ENCODE results near the gene RIN1.
"Not testable (repeated sequence)": the region's sequence is repeated elsewhere in the genome, so short reads cannot be mapped to it uniquely, and the experiment has no call there.

The RIN1 gene

GRCh38 chr11:66336234-66337102 is at the start of gene RIN1:
Gene RIN1, minus strand, starts transcription at chr11:66336434. Its CDS starts 32 bp downstream, at chr11:66336402.
- peak; percentile 70 for DNase-seq

GRCh38 chr11:66384316-66384715 is 48.1 kb upstream of the RIN1 start:
- not testable (repeated sequence) for DNase-seq

- not testable (repeated sequence) for DNase-seq
Measured at GRCh38 chr11:66380264-66380663, 44.0 kb upstream of the RIN1 start.

- not testable (repeated sequence) for DNase-seq
Measured at GRCh38 chr11:66373690-66374287, 37.6 kb upstream of the RIN1 start.

DNA sequence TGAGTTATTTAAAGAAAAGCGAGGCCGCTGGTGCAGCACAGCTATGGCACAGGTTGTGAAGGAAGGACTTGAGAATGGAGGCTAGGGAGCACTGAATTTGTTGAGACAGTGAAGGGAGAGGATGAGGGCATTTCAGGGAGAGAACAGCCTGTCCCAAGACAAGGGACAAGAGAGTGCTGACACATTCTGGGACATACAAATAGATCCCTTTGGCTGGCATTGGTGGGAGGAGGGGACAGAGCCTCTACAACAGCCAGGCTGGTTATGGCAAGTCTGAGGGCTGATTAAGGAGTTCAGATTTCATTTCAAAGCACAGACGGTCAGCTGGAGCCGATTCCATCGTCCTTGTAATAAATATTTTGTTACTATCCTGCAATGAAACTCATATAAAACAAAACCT is 37.0 kb upstream of the RIN1 start:
- no peak for DNase-seq

DNA sequence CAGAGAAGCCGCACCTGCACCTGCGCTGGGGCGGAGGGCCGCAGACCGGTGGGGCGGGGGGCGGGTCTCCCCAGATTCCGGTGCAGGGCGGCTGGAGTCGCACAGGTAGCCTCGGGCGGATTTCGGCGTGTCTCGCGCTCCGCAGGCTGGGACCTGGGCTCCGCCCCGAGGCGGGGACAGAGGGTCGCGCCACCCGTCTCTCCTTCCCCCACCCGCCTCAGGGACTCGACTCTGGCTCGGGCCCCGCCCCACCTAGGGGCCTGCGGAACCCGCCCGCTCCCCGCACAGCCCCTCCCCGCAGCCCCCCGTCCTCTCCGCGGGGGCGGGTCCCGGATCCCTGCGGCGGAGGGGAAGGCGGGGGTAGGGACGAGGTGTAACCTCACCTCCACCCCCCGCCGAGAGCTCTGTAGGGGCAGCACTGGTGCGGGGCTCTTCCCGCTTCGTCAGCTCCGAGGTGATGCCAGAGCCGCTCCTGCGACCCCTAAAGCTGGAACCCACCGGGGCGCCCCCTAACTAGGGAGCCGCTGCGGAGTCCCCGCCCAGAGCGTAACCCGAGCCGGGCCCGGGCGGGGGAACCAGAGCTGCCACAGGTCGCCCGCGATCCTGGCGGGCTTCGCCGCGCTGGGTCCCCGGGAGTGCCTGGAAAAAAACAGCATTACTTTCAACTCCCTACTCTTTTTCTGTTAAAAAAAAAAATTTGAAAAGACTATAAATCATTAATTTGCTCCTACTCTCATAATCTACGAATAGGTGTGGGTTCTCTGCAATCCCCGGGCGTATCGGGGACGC is 35.6 kb upstream of the RIN1 start, which contains the start of gene SLC29A2:
TSS of gene SLC29A2 (minus strand) at position 134 of the 789 bp plus-strand sequence. CDS start 169 bp downstream, outside the sequence.
- peak; percentile 82 for DNase-seq

DNA sequence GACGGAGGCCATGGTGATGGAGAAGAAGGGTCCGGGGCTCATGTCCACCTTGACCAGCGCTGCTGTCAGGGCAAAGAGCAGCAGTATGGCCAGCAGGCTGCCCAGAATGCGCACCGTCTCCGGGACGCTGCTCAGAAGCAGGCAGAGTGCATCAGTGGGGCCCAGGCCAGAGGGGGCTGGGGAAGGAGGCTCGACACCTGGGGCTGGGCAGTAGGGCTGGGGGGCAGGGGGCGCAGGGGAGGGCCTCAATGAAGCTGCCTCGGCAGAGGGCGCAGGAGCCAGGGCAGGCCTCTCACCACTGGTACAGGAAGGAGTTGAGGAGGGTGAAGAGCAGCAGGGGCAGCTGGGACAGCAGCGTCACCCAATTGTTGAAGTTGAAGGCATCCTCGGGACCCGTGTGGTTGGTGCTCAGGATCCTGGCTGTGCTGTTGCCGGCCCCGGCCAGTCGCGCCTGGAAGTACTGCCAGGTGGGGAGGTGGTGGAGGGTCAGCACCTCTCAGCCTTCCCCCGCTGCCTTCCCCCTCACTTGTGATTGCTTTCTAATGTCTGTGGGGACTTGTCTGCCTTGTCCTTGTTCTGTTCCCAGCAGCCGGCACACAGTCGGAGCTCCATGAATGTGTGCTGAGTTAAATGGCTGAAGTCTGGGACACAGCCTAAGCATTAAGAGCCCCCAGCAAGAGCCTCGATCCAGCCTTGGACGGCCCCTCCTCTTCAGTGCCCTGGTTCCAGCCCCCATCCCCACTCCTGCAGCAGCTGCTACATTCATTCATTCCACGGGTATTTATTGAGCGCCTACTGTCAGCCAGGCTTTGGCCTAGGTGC is 33.0 kb upstream of the RIN1 start:
- no peak for DNase-seq

- no peak for DNase-seq
Measured at GRCh38 chr11:66368484-66368883, 32.2 kb upstream of the RIN1 start.

DNA sequence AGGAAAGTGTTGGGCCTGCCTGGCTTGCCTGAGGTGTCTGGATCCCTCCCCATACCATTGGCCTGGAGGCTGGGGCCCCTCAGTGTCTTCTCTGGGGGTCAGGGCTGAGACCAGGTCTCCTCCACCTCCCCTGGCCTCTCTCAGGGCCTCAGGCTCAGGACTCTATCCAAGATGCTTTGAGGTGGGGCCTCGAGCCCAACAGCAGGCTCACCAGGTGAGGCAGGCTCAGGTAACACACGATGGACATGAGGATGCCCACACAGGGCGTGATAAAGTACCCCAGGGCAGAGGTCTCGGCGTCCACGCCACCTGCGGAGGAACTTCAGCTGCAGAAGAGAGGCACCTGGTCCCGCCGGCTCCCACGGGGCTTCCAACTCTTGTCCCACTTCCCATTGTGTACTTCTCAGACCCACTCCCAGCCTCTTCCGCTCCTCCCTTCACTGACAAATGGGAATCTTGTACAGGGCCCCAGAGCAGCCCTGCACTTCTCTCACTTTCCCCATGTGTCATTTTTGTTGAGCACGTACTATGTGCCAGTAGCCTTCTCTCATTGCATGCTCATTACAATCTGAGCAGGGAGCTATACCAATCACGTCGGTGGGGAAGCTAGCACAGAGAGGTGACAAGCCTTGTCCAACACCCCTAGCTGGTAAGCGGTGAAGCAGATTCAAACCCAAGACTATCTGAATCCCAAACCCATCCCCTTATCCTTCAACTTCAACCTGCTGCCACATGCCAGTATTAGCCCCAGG is 31.5 kb upstream of the RIN1 start:
- DNase-seq = no peak

- no peak for DNase-seq
Measured at GRCh38 chr11:66366844-66367477, 30.7 kb upstream of the RIN1 start.

DNA sequence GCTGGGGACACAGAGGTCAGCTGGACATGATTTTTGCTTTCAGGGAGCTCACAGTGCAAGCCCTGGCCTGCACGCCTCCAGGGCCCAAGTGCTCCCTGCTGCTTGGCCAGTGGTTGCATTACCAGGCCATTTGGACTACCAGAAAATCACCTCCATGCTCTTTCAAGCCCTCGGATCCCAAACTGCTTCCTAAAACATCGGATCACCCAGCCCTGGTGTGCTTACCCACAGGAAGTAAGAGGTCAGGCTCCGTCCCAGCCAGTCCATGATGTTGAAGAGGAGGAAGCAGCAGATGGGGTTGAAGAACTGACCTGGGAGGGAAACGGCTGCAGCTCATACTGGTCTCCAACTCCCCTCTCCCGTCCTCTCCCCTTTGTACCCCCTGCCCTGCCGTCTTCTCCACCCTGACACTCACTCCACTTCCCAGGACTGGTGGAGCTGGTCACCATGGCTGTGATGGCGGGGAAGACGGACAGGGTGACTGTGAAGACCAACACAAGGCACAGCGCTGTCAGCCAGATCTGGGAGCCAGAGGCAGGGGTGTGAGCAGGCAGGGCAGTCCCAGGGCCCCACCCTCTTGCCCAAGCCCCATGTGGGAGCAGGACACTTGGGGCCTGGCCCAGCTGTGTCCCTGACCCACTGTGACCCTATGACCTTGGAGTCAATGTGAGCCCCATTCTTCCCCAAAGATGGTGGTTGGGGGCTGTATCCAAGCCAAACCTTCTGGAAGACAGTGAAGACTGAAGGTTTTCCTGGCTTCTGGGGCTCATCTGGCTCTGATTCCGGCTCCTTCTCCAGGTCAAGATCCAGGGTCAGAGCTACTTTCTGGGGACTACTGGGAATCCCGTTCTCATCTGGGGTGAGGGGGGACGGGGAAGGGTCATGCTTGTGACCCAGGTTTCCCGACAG is 29.7 kb upstream of the RIN1 start:
- no peak for DNase-seq

DNA sequence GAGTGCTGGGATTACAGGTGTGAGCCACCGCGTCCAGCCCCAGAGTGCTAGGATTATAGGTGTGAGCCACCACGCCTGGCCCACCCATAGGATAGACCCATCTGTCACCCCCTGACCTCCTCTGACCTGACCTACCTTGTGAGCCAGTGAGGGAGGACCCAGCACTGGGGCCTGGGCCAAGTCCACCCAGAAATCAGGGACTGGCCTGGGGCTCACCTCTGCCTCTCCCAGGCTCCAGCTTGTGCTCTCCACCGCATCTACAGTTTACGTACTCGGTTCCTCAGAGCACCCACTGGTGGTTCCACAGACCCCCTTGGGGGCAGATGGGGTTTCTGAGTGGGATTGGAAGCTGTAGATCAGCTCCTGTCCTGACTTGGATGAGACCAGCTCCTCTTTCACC is 28.9 kb upstream of the RIN1 start:
- DNase-seq = no peak

DNA sequence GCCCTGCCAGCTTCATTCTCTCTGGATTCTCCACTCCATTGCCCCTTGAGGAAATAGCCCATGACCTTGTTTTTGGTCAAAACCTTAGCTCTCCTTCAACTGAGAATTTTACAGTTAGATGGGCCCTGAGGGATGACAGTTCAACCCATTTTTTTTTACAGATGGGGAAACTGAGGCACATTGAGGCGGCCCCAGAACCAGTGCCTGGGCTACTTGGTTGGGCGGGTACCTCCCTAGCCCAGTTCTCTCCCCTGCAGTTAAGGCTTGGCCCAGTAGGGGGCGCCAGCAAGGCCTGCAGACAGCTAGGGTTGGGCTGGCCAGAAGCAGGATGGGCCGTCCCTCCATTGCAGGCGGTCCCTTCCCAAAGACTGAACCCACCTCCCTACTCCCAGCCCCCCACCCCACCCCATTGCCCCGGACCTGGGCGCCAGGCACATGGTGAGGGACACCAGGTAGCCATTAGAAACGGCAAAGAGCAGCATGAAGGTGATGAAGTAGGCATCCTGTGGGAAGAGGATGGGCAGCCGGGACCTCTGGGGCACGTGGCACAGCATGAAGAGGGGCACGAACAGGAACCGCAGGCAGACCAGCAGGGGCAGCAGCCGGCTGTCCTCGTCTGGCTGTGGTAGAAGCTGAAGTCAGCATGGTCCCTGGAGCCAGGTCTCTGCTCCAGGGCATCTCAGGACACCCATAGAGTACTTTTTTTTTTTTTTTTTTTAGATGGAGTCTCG is 27.7 kb upstream of the RIN1 start:
- peak; percentile 80 for DNase-seq

- no peak for DNase-seq
Measured at GRCh38 chr11:66363187-66363601, 27.0 kb upstream of the RIN1 start.

GRCh38 chr11:66362481-66363147 is 26.4 kb upstream of the RIN1 start:
- DNase-seq = no peak

DNA sequence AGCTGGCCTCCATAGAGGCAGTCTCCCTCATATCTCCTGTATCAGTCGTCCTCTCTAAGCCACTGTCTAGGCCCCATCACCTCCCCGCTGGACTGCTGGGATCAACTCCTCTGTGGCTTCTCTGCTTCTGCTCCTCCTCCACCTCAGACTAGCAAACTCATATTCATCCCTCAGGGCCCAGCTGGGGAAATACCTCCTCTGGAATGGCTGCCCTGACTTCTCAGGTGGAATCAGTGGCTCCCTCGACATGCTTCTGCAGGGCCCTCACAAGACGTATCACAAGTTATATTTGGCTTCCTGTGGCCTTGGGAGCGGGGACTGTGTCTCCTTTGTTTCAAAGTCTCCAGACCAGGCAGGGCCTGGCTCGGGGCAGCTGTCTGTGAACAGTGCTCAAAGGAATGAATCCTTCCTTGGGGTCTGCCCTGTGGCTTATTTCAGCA is 25.3 kb upstream of the RIN1 start:
- DNase-seq = no peak

GRCh38 chr11:66360406-66361073 is 24.3 kb upstream of the RIN1 start:
- DNase-seq = no peak

DNA sequence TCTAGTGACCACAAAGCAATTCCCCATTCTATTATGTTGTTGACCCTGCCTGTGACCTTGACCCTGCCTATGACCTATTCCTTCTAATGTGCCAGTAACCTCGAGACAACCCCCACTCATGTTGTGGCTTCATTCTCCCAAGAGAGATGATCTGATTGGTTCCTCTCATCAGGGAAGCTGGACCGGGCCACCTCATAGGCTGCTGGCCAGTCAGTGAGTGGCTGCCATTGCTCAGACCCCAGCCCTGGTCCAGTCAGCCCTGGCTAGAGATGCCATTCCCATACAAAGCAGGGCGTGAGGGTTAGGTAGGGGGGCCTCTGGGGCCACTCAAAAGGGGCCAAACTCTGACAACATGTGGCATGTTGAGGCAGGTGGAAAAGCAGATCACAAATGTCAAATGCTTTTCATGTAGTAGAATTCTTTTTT is 23.4 kb upstream of the RIN1 start:
- no peak for DNase-seq

Data from stimulated activated CD4-positive, alpha-beta T cell treated with anti-CD3 and anti-CD28 coated beads, Interleukin-1b, Interleukin-23, amount 100 ng/mL, for 48 hours (primary cell).